ENCODE measurements around the gene MSANTD2.

GRCh38 chr11:124798991-124799347, 1.2 kb downstream of the MSANTD2 start:
- TF ChIP-seq MAZ (IDR thresholded peaks at IDR 0.05; ENCODE audit: borderline replicate concordance, low read depth, low read length): no peak
- no peak for TF ChIP-seq CTCF (conservative IDR thresholded peaks at IDR 0.05; ENCODE audit: low read depth, low read length)
- TF ChIP-seq POLR2A (IDR thresholded peaks at IDR 0.05; ENCODE audit: low read depth, low read length): no peak
- no peak for TF ChIP-seq RFX5 (IDR thresholded peaks at IDR 0.05; ENCODE audit: low read depth, low read length)
- TF ChIP-seq RAD21 (IDR thresholded peaks at IDR 0.05; ENCODE audit: low read length): no peak
- TF ChIP-seq FOS (IDR thresholded peaks at IDR 0.05; ENCODE audit: low read depth, low read length): no peak
